Adipose tissue (tissue), 3 donors: Measurements from ENCODE around the gene CDIP1. TPM values are rescaled to one million over a fixed set of nuclear protein-coding genes. Genes with fewer than 3 reads are reported as not detected.

ENCODE experiments used
- H3K27ac ChIP-seq: one replicate; pipeline ENCODE4 v1.5.1; 2013; ENCODE audit warnings: low read depth, low read length
- WGBS, 3 donors: extraction: QIAGEN DNeasy Blood & Tissue Kit; methylation state at CpG; one replicate each; pipeline ENCODE4 v1.1.7; 2013; 5-methylcytosine and 5-hydroxymethylcytosine counted together
- polyA plus RNA-seq, 3 donors: library from polyadenylated mRNA; stranded (reverse); fragments of 200-250 nt; gene quantifications; one replicate each; pipeline ENCODE4 v1.2.3, GENCODE V29; 2013
- donor health status: healthy with polysubstance abuse.
- donor health status: Bipolar disorder and iron deficiency.
- donor health status: healthy.

The CDIP1 gene
- polyA plus RNA-seq, 3 donors = 13.6 to 17.0 (median 16.1) TPM

GRCh38 chr16:4472880-4473279, 65.7 kb downstream of the CDIP1 start:
- H3K27ac ChIP-seq = no peak overlapping the region
- 68 to 77% (median 71%) methylated on average over 4 of the region's 4 CpGs for WGBS, 3 donors

GRCh38 chr16:4471869-4472268, 66.7 kb downstream of the CDIP1 start:
- WGBS, 3 donors = 94 to 97% (median 96%) methylated on average over 5 of the region's 5 CpGs
- no peak overlapping the region for H3K27ac ChIP-seq

- 88 to 93% (median 89%) methylated on average over 10 of the region's 10 CpGs for WGBS, 3 donors
- no peak overlapping the region for H3K27ac ChIP-seq
These were observed 69.6 kb downstream of the CDIP1 start for GRCh38 chr16:4468972-4469371.

- H3K27ac ChIP-seq = no peak overlapping the region
- 93 to 96% (median 95%) methylated on average over 16 of the region's 16 CpGs for WGBS, 3 donors
These were observed 70.7 kb downstream of the CDIP1 start for GRCh38 chr16:4467916-4468315.

GRCh38 chr16:4465977-4466779, 72.4 kb downstream of the CDIP1 start:
- 85 to 92% (median 88%) methylated on average over 32 of the region's 32 CpGs for WGBS, 3 donors

GRCh38 chr16:4463522-4464163, 74.9 kb downstream of the CDIP1 start:
- WGBS, 3 donors = 86 to 90% (median 87%) methylated on average over 22 of the region's 22 CpGs
- H3K27ac ChIP-seq = no peak overlapping the region

More at GRCh38 chr16:4465977-4466779, 72.4 kb downstream of the CDIP1 start:
- no peak overlapping the region for H3K27ac ChIP-seq

GRCh38 chr16:4461250-4462085, 77.1 kb downstream of the CDIP1 start:
- 72 to 85% (median 83%) methylated on average over 27 of the region's 27 CpGs for WGBS, 3 donors
- H3K27ac ChIP-seq = no peak overlapping the region

- no peak overlapping the region for H3K27ac ChIP-seq
- WGBS, 3 donors = 89 to 94% (median 90%) methylated on average over 5 of the region's 5 CpGs
These were observed 77.7 kb downstream of the CDIP1 start for GRCh38 chr16:4460936-4461249.

Other genes with a start within 250 kb of the CDIP1 start
- 10 to 100 TPM in 2 of 3 donors, 1 to 10 TPM in 1; 6.2 to 13.6 (median 11.2) TPM for gene GLIS2, start 222.7 kb downstream of the CDIP1 start, polyA plus RNA-seq
- 10 to 100 TPM; 57.2 to 86.6 (median 64.8) TPM for gene PAM16, start 187.5 kb downstream of the CDIP1 start, polyA plus RNA-seq
- 10 to 100 TPM in 2 of 3 donors, 1 to 10 TPM in 1; 6.0 to 33.9 (median 13.3) TPM for gene VASN, start 166.9 kb downstream of the CDIP1 start, polyA plus RNA-seq
- 10 to 100 TPM; 10.1 to 23.6 (median 18.6) TPM for gene CORO7, start 122.2 kb downstream of the CDIP1 start, polyA plus RNA-seq
- 10 to 100 TPM; 21.6 to 35.5 (median 27.0) TPM for gene DNAJA3, start 112.9 kb downstream of the CDIP1 start, polyA plus RNA-seq
- 10 to 100 TPM; 33.7 to 38.0 (median 36.4) TPM for gene NMRAL1, start 64.1 kb downstream of the CDIP1 start, polyA plus RNA-seq
- gene HMOX2, start 62.4 kb downstream of the CDIP1 start, polyA plus RNA-seq = 10 to 100 TPM; 28.2 to 81.1 (median 45.7) TPM
- gene C16orf96, start 17.6 kb upstream of the CDIP1 start, polyA plus RNA-seq = under 1 TPM in 2 of 3 donors, not detected in 1; 0.01 to 0.21 TPM
- 10 to 100 TPM; 12.0 to 34.0 (median 13.2) TPM for gene UBALD1, start 76.1 kb upstream of the CDIP1 start, polyA plus RNA-seq
- gene MGRN1, start 86.1 kb upstream of the CDIP1 start, polyA plus RNA-seq = 10 to 100 TPM; 15.2 to 31.7 (median 20.1) TPM
- 10 to 100 TPM; 22.0 to 47.2 (median 31.0) TPM for gene NUDT16L1, start 154.8 kb upstream of the CDIP1 start, polyA plus RNA-seq
- 10 to 100 TPM; 10.6 to 19.1 (median 11.4) TPM for gene ANKS3, start 195.5 kb upstream of the CDIP1 start, polyA plus RNA-seq
- under 1 TPM; 0.43 to 0.94 (median 0.90) TPM for gene DNAAF8, start 195.8 kb upstream of the CDIP1 start, polyA plus RNA-seq
- 1 to 10 TPM; 4.3 to 5.4 (median 4.4) TPM for gene ZNF500, start 228.4 kb upstream of the CDIP1 start, polyA plus RNA-seq
- gene SEPTIN12, start 249.6 kb upstream of the CDIP1 start, polyA plus RNA-seq = not detected